IPS DF 4.7 (cell line): ENCODE results near the gene GEMIN7.

Experiments
- DNase-seq: peaks from one replicate; pipeline ENCODE4 v3.0.0-alpha.2; 2013; ENCODE audit warnings: low spot score; ENCODE audit errors: extremely low read depth

The GEMIN7 gene

GRCh38 chr19:45126654-45127053 lies 47.6 kb downstream of the GEMIN7 start:
- no peak for DNase-seq

GRCh38 chr19:45128146-45128545 lies 49.1 kb downstream of the GEMIN7 start:
- no peak for DNase-seq

GRCh38 chr19:45128806-45129205 lies 49.7 kb downstream of the GEMIN7 start:
- no peak for DNase-seq

- DNase-seq, result no peak
Observed at GRCh38 chr19:45130236-45130635, 51.2 kb downstream of the GEMIN7 start.

GRCh38 chr19:45130888-45131615 lies 52.0 kb downstream of the GEMIN7 start:
- no peak for DNase-seq

GRCh38 chr19:45133661-45134060 lies 54.6 kb downstream of the GEMIN7 start:
- no peak for DNase-seq

GRCh38 chr19:45135176-45135885 lies 56.3 kb downstream of the GEMIN7 start:
- DNase-seq, result no peak

- DNase-seq, result no peak
Observed at GRCh38 chr19:45136507-45137178, 57.6 kb downstream of the GEMIN7 start.

- DNase-seq, result no peak
Observed at GRCh38 chr19:45137179-45137761, 58.2 kb downstream of the GEMIN7 start.

- DNase-seq, result no peak
Observed at GRCh38 chr19:45138303-45138751, 59.3 kb downstream of the GEMIN7 start.

GRCh38 chr19:45139286-45140143 lies 60.5 kb downstream of the GEMIN7 start:
- no peak for DNase-seq

- no peak for DNase-seq
Observed at GRCh38 chr19:45140144-45140503, 61.1 kb downstream of the GEMIN7 start.

GRCh38 chr19:45140533-45140932 lies 61.5 kb downstream of the GEMIN7 start:
- no peak for DNase-seq
